Right lobe of liver (tissue), 6 donors: ENCODE measurements around the gene CEP128. TPM values are rescaled to one million over a fixed set of nuclear protein-coding genes. Genes with fewer than 3 reads are reported as not detected.
A peak's percentile ranks its signal among the peaks of the same experiment; 100 is the strongest.

Experiments used
- ATAC-seq, 4 donors: fragments of 200-7000 bp; cut with Tn5 transposase; one replicate each; pipeline ENCODE4 v1.9.1; 2020; ENCODE audit warnings: mild to moderate bottlenecking in 4 of 4, moderate library complexity in 4 of 4
- DNase-seq, 3 donors: peaks; one replicate each; pipeline ENCODE4 v3.0.0-alpha.2; 2020
- H3K27ac ChIP-seq, 3 donors: fragments of 200-600 bp; one replicate each; pipeline ENCODE4 v1.8.0; 2022
- H3K27me3 ChIP-seq, 2 donors: fragments of 200-600 bp; one replicate each; pipeline ENCODE4 v1.8.0; 2022
- H3K36me3 ChIP-seq, 4 donors: fragments of 200-600 bp; sonication (generic) in 1 of 4; one replicate each; pipeline versions ENCODE4 v1.5.1 to v1.8.0; 2017 to 2022; ENCODE audit warnings: control low read depth in 1 of 4
- H3K4me1 ChIP-seq, 4 donors: fragments of 200-600 bp; sonication (generic) in 1 of 4; one replicate each; pipeline versions ENCODE4 v1.5.1 to v1.8.0; 2017 to 2022; ENCODE audit warnings: control low read depth in 1 of 4
- H3K4me3 ChIP-seq, 3 donors: fragments of 200-600 bp; one replicate each; pipeline ENCODE4 v1.8.0; 2022
- H3K9me3 ChIP-seq, 4 donors: fragments of 200-600 bp; sonication (generic) in 1 of 4; one replicate each; pipeline versions ENCODE4 v1.5.1 to v1.8.0; 2017 to 2022; ENCODE audit warnings: control low read depth in 1 of 4
- POLR2A ChIP-seq: fragments of 450-650 bp; IDR thresholded peaks from one replicate; pipeline ENCODE4 v1.6.1; 2017; ENCODE audit warnings: antibody characterized with exemption, mild to moderate bottlenecking
- WGBS: methylation state at CpG from one replicate; pipeline ENCODE4 v1.1.6; 2018; ENCODE audit warnings: low coverage, low lambda C conversion rate; ENCODE audit not compliant: insufficient coverage; ENCODE audit errors: missing lambda C conversion rate; 5-methylcytosine and 5-hydroxymethylcytosine counted together
- intact Hi-C, 2 donors: fragments of 100-400 bp; cut with DNase I; formaldehyde crosslinking; loops; one replicate each; pipeline versions ENCODE4 v1.11.2 to v1.14.1; 2022
- total RNA-seq, 6 experiments: library from RNA; depleted of rRNA in 2 of 6; stranded (reverse); fragments of >200 nt in 2 of 6; fragmentation: NEBNext Ultra II Directional in 3 of 6; extraction: Animal tissue kit (Norgen Biotek cat#: 25700) in 3 of 6; gene quantifications; one replicate each; pipeline versions ENCODE4 v1.1.0 to v1.2.4, GENCODE V29; 2016 to 2023
- TF ChIP-seq, protein P1 (sequence below), 4 donors: fragments of 200-600 bp in 3 of 4; fragments of 450-650 bp in 1 of 4; IDR thresholded peaks; one replicate each; pipeline versions ENCODE4 v1.5.1 to v1.8.0; 2016 to 2022; ENCODE audit warnings: antibody characterized with exemption in 4 of 4, mild to moderate bottlenecking in 2 of 4
- donor health status: DM: no; HTN: yes; CAD: no.
- donor health status: DM: no; HTN: no; CAD: no.
- donor health status: DM: no; HTN: no; CAD: no.
- donor health status: DM: no; HTN: yes; CAD: no.
- donor health status: DM: no; HTN: yes; CAD: no.

CEP128 gene
- total RNA-seq, 6 experiments from 2014 or later: 0.81 to 9.5 (median 1.7) TPM

DNA sequence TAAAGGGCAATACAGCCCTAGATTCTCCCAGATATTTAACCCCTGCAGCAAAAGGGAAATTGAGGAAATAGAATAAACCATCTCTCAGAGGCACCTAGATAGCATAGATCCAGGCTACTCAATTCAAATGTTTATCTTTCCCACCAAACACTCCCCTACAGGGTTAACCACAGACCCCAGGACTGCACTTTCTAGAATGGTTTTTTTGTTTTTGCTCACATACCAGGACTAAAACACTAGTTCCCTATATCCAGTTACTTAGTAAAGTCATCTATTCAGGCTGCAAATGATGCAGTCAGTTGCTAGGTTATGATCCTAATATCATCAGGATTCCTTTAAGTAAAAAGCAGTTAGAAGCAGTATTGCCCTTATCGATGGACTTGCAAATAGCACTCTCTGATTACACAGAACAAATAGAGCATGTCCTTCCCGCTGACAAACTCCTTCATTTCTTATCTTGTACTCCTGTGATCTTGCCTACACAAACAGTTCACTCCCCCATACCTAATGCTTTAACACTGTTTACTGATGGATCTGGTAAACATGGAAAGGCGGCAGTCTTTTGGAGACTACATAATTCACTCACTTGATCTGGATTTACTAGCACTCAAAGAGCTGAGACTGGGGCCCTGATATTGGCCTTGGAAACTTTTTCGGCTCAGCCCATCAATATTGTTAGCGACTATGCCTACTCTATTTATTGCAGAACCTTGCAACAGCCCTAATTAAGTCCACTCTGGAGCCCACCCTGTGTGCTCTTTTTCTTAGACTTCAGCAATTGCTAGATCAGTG, 473.0 kb downstream of the CEP128 start:
- peaks cover 0 to 4% (median 0%) of the 10 kb centered on the region in 4 donors for H3K4me1 ChIP-seq
- intact Hi-C loops: no loop called here
- TF ChIP-seq, protein P1, sequence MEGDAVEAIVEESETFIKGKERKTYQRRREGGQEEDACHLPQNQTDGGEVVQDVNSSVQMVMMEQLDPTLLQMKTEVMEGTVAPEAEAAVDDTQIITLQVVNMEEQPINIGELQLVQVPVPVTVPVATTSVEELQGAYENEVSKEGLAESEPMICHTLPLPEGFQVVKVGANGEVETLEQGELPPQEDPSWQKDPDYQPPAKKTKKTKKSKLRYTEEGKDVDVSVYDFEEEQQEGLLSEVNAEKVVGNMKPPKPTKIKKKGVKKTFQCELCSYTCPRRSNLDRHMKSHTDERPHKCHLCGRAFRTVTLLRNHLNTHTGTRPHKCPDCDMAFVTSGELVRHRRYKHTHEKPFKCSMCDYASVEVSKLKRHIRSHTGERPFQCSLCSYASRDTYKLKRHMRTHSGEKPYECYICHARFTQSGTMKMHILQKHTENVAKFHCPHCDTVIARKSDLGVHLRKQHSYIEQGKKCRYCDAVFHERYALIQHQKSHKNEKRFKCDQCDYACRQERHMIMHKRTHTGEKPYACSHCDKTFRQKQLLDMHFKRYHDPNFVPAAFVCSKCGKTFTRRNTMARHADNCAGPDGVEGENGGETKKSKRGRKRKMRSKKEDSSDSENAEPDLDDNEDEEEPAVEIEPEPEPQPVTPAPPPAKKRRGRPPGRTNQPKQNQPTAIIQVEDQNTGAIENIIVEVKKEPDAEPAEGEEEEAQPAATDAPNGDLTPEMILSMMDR (IDR thresholded peaks at IDR 0.05): no peak
- no peak for TF ChIP-seq POLR2A
- H3K36me3 ChIP-seq: no peaks in the 10 kb centered on the region
- no peaks in the 10 kb centered on the region for H3K27me3 ChIP-seq
- no peak for DNase-seq
- H3K9me3 ChIP-seq: no peaks in the 10 kb centered on the region
- H3K27ac ChIP-seq: no peak overlapping the region
- H3K4me3 ChIP-seq: no peak overlapping the region
- WGBS: 17% methylated on average over 5 of the region's 5 CpGs
- ATAC-seq: peak in 3 of 4 donors; percentile 48 to 65 (median 63)

- TF ChIP-seq, protein P1 (IDR thresholded peaks at IDR 0.05): no peak
- no peak for TF ChIP-seq POLR2A
- no peaks in the 10 kb centered on the region for H3K9me3 ChIP-seq
- WGBS: 80% methylated on average over 7 of the region's 7 CpGs
- no peak overlapping the region for H3K4me3 ChIP-seq
- H3K4me1 ChIP-seq: peaks cover 0 to 4% (median 0%) of the 10 kb centered on the region in 4 donors
- no peaks in the 10 kb centered on the region for H3K36me3 ChIP-seq
- no peaks in the 10 kb centered on the region for H3K27me3 ChIP-seq
- intact Hi-C loops: no loop called here
- no peak overlapping the region for H3K27ac ChIP-seq
- DNase-seq: no peak
- ATAC-seq: no peak
These were observed 475.9 kb downstream of the CEP128 start for GRCh38 chr14:80465546-80466220.

- intact Hi-C loops: no loop called here
- 50% methylated on average over 4 of the region's 15 CpGs for WGBS
- TF ChIP-seq POLR2A: no peak
- TF ChIP-seq, protein P1 (IDR thresholded peaks at IDR 0.05): no peak
These were observed 476.9 kb downstream of the CEP128 start for GRCh38 chr14:80464531-80465149.

DNA sequence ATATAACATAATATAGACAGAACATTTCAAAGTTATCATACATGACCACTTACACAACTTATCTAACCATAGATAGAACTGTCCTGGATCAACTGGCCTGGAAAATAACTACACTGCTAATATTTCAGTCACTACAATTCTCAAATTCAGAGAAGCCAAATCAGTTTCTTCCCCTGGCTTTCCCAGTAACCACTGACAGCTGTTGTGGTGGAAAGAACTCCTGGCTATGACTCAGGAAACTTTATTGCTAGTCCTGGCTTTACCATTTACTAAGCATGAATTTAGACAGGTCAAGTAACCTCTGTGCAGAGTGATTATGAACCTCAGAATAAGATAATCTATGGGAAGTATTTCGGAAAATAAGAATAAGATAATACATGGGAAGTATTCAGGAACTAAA, 485.3 kb downstream of the CEP128 start:
- no peaks in the 10 kb centered on the region for H3K9me3 ChIP-seq
- WGBS: 69% methylated on average over 1 of the region's 1 CpG
- H3K27ac ChIP-seq: no peak overlapping the region
- H3K4me3 ChIP-seq: no peak overlapping the region
- DNase-seq: no peak
- H3K36me3 ChIP-seq: no peaks in the 10 kb centered on the region
- intact Hi-C loops: no loop called here
- TF ChIP-seq, protein P1 (IDR thresholded peaks at IDR 0.05): no peak
- no peak for TF ChIP-seq POLR2A
- H3K27me3 ChIP-seq: no peaks in the 10 kb centered on the region
- H3K4me1 ChIP-seq: no peaks in the 10 kb centered on the region
- no peak for ATAC-seq

More at GRCh38 chr14:80464531-80465149, 476.9 kb downstream of the CEP128 start:
- Histone ChIP-seq H3K9me3 (no peaks in the 10 kb centered on the region), H3K36me3 (no peaks in the 10 kb centered on the region), H3K4me3 (no peak overlapping the region), H3K27me3 (no peaks in the 10 kb centered on the region), H3K27ac (no peak overlapping the region), H3K4me1 (peaks cover 0 to 4% (median 0%) of the 10 kb centered on the region in 4 donors)
- ATAC-seq (no peak), DNase-seq (no peak)
